Measurements from ENCODE around the gene ANKK1. TPM values are rescaled to one million over a fixed set of nuclear protein-coding genes. Genes with fewer than 3 reads are reported as not detected.

ANKK1 gene
- total and polyA plus RNA-seq, 2 donors (not counting 1 experiment from before 2014, with no cell fraction given), result 0.89 to 5.3 TPM

DNA sequence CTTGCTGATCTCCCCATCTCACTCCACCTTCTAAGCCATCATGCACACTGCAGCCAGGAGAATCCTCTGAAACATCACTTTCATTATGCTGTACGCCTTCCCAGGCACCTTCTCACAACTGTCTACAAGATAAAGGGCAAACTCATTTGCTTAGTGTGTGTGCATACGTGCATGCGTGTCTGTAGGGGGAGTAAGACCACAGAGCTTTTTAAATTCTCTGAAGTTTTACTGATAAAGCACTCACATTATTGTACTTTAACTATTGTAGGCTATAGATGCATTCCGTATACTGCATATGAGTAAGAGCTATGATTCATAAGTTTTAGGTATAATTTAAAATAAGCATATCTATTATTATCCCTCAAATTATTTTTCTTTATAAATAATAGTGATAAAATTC lies 15.3 kb upstream of the ANKK1 start:
- intact Hi-C loops (cut with micrococcal nuclease), result no loop called here
- peaks cover 2% of the 10 kb centered on the region for H3K9me3 Mint-ChIP-seq (ENCODE audit: insufficient read depth)
- Histone ChIP-seq H3K27me3 (replicated peaks in 1 of 4; ENCODE audit: control extremely low read depth in 1 of 4, control insufficient read depth in 3 of 4, insufficient read depth in 4 of 4, low read length in 3 of 4) (no peaks in the 10 kb centered on the region), H3K79me2 (ENCODE audit: control insufficient read depth, insufficient read depth, low read length) (no peaks in the 10 kb centered on the region), H3K4me3 (ENCODE audit: control extremely low read depth in 1 of 5, extremely low read depth in 1 of 5, insufficient read depth in 1 of 5, low read depth in 2 of 5, low read length in 4 of 5) (no peak overlapping the region), H3K36me3 (replicated peaks in 1 of 2; ENCODE audit: control extremely low read depth in 1 of 2, control insufficient read depth in 1 of 2, extremely low read depth in 1 of 2, insufficient read depth in 2 of 2, low read length in 1 of 2) (peaks cover 0 to 13% of the 10 kb centered on the region in 2 experiments), H3K9me3 (ENCODE audit: control extremely low read depth in 1 of 3, control insufficient read depth in 2 of 3, insufficient read depth in 1 of 3, low read length in 2 of 3) (peaks cover 0 to 7% (median 0%) of the 10 kb centered on the region in 3 donors), H3K9ac (ENCODE audit: low read length) (no peak overlapping the region), H3K4me2 (replicated peaks; ENCODE audit: low read depth, low read length, poor library complexity, severe bottlenecking) (no peak overlapping the region), H4K20me1 (ENCODE audit: control insufficient read depth, insufficient read depth, low read length, poor library complexity, severe bottlenecking) (no peaks in the 10 kb centered on the region), H2AFZ (ENCODE audit: insufficient read depth, low read depth, low read length, poor library complexity, severe bottlenecking) (no peak overlapping the region), H3K4me1 (ENCODE audit: control insufficient read depth in 2 of 2, insufficient read depth in 2 of 2, low read length in 2 of 2) (peaks cover 17 to 19% of the 10 kb centered on the region in 2 donors), H3K27ac (ENCODE audit: low read length in 2 of 2) (no peak overlapping the region)
- no peak for TF ChIP-seq CTCF (IDR thresholded peaks at IDR 0.05)
- no peak for TF ChIP-seq EZH2 (IDR thresholded peaks at IDR 0.05; ENCODE audit: borderline replicate concordance, insufficient read depth, low read depth, low read length, poor library complexity, severe bottlenecking)
- H3K4me3 Mint-ChIP-seq, result no peak overlapping the region
- no peak overlapping the region for H3K27ac Mint-ChIP-seq
- no peak for ATAC-seq (ENCODE audit: low read depth)
- no CpG with 5 or more reads among the region's 4 CpGs for WGBS (ENCODE audit: insufficient coverage)
- POLR2A ChIA-PET, result no interaction called here
- H3K27me3 Mint-ChIP-seq, result no peaks in the 10 kb centered on the region
- CTCF ChIA-PET, result no interaction called here
- DNase-seq, result no peak
- H3K4me1 Mint-ChIP-seq, result peaks cover 19% of the 10 kb centered on the region

DNA sequence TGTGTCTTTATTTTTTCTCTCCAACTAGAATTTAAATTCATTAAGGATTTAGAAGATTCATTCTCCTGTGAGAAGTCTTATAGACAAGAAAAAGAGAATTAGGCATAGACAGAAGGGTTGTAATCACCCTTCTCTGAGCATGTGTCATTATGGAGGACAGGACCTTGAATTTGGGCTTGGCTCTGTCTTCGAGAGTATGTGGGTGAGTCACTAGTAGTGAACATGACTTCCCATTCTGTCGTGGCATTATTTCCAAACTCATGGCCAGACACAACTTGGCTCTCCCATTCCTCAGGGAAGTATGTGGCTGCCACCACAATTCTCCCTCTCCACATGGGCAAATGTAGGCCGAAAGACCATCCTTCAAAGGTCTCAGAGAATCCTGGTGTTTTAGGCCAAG lies 14.3 kb upstream of the ANKK1 start:
- no peak overlapping the region for H3K4me3 Mint-ChIP-seq
- intact Hi-C loops (cut with micrococcal nuclease), result no loop called here
- Histone ChIP-seq H3K4me2 (replicated peaks; ENCODE audit: low read depth, low read length, poor library complexity, severe bottlenecking) (no peak overlapping the region), H3K9ac (ENCODE audit: low read length) (no peak overlapping the region), H4K20me1 (ENCODE audit: control insufficient read depth, insufficient read depth, low read length, poor library complexity, severe bottlenecking) (no peaks in the 10 kb centered on the region), H3K9me3 (ENCODE audit: control extremely low read depth in 1 of 3, control insufficient read depth in 2 of 3, insufficient read depth in 1 of 3, low read length in 2 of 3) (peaks cover 0 to 7% (median 0%) of the 10 kb centered on the region in 3 donors), H3K4me3 (ENCODE audit: control extremely low read depth in 1 of 5, extremely low read depth in 1 of 5, insufficient read depth in 1 of 5, low read depth in 2 of 5, low read length in 4 of 5) (no peak overlapping the region), H3K27ac (ENCODE audit: low read length in 2 of 2) (no peak overlapping the region), H3K36me3 (replicated peaks in 1 of 2; ENCODE audit: control extremely low read depth in 1 of 2, control insufficient read depth in 1 of 2, extremely low read depth in 1 of 2, insufficient read depth in 2 of 2, low read length in 1 of 2) (peaks cover 0 to 3% of the 10 kb centered on the region in 2 experiments), H3K79me2 (ENCODE audit: control insufficient read depth, insufficient read depth, low read length) (no peaks in the 10 kb centered on the region), H3K27me3 (replicated peaks in 1 of 4; ENCODE audit: control extremely low read depth in 1 of 4, control insufficient read depth in 3 of 4, insufficient read depth in 4 of 4, low read length in 3 of 4) (no peaks in the 10 kb centered on the region), H3K4me1 (ENCODE audit: control insufficient read depth in 2 of 2, insufficient read depth in 2 of 2, low read length in 2 of 2) (peaks cover 17 to 19% of the 10 kb centered on the region in 2 donors), H2AFZ (ENCODE audit: insufficient read depth, low read depth, low read length, poor library complexity, severe bottlenecking) (no peak overlapping the region)
- 93% methylated on average over 1 of the region's 3 CpGs for WGBS (ENCODE audit: insufficient coverage)
- H3K27ac Mint-ChIP-seq, result no peak overlapping the region
- H3K4me1 Mint-ChIP-seq, result peaks cover 25% of the 10 kb centered on the region
- TF ChIP-seq EZH2 (IDR thresholded peaks at IDR 0.05; ENCODE audit: borderline replicate concordance, insufficient read depth, low read depth, low read length, poor library complexity, severe bottlenecking) (no peak), CTCF (IDR thresholded peaks at IDR 0.05) (no peak)
- ChIA-PET CTCF (no interaction called here), POLR2A (no interaction called here)
- peaks cover 2% of the 10 kb centered on the region for H3K9me3 Mint-ChIP-seq (ENCODE audit: insufficient read depth)
- ATAC-seq (ENCODE audit: low read depth), result no peak
- DNase-seq, result no peak
- no peaks in the 10 kb centered on the region for H3K27me3 Mint-ChIP-seq

Data from B cell (primary cell).